ENCODE data around the gene TMEM132D. TPM values are rescaled to one million over a fixed set of nuclear protein-coding genes. Genes with fewer than 3 reads are reported as not detected.

Gene TMEM132D
- total RNA-seq, 1 donor from 2014 or later: 0.19 TPM

DNA sequence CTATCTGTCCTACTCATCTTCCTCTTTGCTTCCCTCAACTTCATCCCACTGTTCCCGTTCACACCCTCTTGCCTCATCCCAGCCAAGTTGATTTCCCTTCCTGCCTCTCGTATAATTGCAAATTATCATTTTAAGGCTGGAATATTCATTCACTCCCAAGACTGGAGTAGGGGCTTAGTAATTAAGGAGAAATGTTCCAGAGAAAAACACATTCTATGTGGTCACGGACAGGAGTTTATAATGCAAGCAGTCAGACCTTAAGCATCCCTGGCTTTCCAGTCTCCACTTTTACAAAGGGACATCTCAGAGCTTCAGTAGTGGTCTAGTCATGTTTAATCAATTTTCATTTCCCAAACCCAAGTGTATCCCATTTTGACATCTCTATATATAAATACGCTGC, 54.9 kb downstream of the TMEM132D start:
- no peak for DNase-seq (ENCODE audit: low read depth, low spot score)
- Mint-ChIP-seq H3K36me3 (ENCODE audit: low read depth) (no peaks in the 10 kb centered on the region), H3K27ac (ENCODE audit: unreplicated experiment) (peak overlapping the region; percentile 50), H3K4me1 (peaks cover 20% of the 10 kb centered on the region), H3K9me3 (no peaks in the 10 kb centered on the region), H3K4me3 (no peak overlapping the region), H3K27me3 (ENCODE audit: low read depth) (no peaks in the 10 kb centered on the region)
- TF ChIP-seq, protein P1, sequence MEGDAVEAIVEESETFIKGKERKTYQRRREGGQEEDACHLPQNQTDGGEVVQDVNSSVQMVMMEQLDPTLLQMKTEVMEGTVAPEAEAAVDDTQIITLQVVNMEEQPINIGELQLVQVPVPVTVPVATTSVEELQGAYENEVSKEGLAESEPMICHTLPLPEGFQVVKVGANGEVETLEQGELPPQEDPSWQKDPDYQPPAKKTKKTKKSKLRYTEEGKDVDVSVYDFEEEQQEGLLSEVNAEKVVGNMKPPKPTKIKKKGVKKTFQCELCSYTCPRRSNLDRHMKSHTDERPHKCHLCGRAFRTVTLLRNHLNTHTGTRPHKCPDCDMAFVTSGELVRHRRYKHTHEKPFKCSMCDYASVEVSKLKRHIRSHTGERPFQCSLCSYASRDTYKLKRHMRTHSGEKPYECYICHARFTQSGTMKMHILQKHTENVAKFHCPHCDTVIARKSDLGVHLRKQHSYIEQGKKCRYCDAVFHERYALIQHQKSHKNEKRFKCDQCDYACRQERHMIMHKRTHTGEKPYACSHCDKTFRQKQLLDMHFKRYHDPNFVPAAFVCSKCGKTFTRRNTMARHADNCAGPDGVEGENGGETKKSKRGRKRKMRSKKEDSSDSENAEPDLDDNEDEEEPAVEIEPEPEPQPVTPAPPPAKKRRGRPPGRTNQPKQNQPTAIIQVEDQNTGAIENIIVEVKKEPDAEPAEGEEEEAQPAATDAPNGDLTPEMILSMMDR (conservative IDR thresholded peaks at IDR 0.05): no peak

DNA sequence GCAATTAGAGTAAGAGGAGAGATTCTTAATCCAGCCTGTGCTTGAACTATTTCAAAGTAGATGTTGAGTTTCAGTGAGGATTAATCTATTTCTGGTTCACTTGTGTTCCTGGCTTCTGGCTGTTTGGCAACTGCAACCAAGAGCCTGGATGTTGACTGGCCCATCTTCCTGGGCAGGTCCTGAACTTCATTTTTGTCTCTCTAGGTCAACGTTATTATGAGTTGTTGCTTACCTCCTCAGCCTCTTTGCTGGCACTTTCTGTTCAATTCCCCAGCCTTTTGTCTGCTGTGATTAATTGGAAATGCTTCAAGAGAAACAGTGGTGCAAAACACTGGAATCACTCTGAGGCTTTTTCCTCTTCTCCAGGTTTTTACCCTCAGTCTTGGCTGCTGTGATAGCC, 56.8 kb downstream of the TMEM132D start:
- no peak overlapping the region for H3K27ac Mint-ChIP-seq (ENCODE audit: unreplicated experiment)
- no peak for DNase-seq (ENCODE audit: low read depth, low spot score)
- H3K4me3 Mint-ChIP-seq: no peak overlapping the region
- H3K36me3 Mint-ChIP-seq (ENCODE audit: low read depth): no peaks in the 10 kb centered on the region
- H3K27me3 Mint-ChIP-seq (ENCODE audit: low read depth): no peaks in the 10 kb centered on the region
- H3K4me1 Mint-ChIP-seq: peaks cover 7% of the 10 kb centered on the region
- H3K9me3 Mint-ChIP-seq: no peaks in the 10 kb centered on the region
- TF ChIP-seq, protein P1 (conservative IDR thresholded peaks at IDR 0.05): no peak

DNA sequence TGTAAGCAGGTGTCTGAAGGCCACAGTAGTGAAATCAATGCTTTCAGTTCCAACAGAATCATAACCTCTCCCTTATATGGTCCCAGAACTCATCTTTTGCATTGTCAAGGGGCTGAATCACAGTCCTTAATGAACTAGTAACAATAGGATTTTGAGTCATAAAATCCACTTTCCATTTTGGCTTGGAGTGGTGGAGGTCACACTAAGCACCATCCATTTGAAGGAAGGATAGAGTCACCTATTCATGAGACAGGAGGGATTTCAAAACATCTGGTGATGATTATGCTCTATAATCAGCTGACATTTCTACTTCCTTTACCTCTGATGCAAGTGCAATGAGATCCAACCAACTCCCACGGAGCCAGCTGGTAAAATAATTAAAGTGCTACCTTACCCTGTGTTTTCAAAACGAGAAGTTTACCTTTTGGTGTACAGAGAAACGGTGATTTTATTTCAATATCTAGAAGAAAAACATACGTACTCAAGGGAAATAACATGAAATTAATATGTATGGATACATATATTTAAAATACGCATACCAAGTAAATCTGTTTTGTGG, 59.1 kb downstream of the TMEM132D start:
- TF ChIP-seq, protein P1 (conservative IDR thresholded peaks at IDR 0.05): no peak
- no peak overlapping the region for H3K27ac Mint-ChIP-seq (ENCODE audit: unreplicated experiment)
- no peak for DNase-seq (ENCODE audit: low read depth, low spot score)
- H3K27me3 Mint-ChIP-seq (ENCODE audit: low read depth): no peaks in the 10 kb centered on the region
- no peaks in the 10 kb centered on the region for H3K4me1 Mint-ChIP-seq
- H3K36me3 Mint-ChIP-seq (ENCODE audit: low read depth): no peaks in the 10 kb centered on the region
- no peak overlapping the region for H3K4me3 Mint-ChIP-seq
- no peaks in the 10 kb centered on the region for H3K9me3 Mint-ChIP-seq

DNA sequence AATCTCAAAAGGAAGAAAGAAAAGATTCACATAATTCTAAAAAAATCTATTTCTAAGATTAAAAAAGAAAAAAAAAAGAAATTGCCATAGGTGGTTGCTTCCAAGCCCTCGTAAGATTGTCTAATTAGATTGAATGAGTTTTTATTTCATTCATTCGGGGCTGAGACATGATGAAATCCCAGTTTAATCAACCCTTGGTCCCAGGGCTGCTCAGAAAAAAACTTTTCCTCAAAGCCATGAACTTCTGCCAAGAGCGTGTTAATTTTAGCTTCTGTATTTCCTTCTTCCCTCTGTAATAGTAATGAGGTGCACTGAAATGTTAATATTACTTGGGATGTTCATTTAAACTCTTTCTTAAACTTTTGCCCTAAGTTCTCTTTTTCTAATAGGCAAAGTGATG, 62.6 kb downstream of the TMEM132D start:
- TF ChIP-seq, protein P1 (conservative IDR thresholded peaks at IDR 0.05): no peak
- DNase-seq (ENCODE audit: low read depth, low spot score): no peak
- Mint-ChIP-seq H3K9me3 (no peaks in the 10 kb centered on the region), H3K4me1 (no peaks in the 10 kb centered on the region), H3K36me3 (ENCODE audit: low read depth) (no peaks in the 10 kb centered on the region), H3K27ac (ENCODE audit: unreplicated experiment) (no peak overlapping the region), H3K4me3 (no peak overlapping the region), H3K27me3 (ENCODE audit: low read depth) (peaks cover 5% of the 10 kb centered on the region)

DNA sequence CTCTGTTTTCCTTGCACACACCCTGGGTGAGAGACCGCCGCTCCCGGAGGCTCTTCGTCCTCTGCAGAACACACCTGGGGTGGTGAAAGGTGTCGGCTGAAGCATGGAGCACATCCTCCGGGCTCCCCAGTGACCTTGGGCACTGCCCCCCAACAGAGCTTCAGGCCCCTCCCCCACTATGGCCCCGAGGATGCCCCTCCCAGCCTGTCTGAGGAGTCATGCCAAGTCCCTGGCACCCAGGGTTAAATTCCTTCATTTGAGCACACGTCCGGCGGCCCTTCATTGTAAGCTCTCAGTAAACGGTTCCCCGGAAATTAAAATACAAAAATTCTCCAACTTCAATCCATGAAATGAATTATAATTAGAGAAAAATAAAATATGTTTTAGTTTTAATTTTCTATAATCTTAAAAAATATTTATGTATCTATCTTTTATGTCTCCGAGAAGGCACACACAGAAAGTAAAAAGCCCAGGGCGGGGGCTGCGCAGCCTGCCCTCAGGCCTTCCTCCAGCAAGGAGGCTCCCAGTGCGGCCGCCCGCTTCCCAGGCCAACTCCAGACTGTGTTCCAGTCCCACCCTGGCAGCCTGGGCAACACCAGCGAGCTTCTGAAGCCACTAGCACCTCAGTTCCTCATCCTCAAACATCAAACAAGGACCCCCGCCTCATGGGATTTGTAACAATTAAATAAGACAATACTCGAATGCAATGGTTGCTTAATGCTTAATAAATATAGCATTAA, 63.5 kb downstream of the TMEM132D start:
- Mint-ChIP-seq H3K9me3 (no peaks in the 10 kb centered on the region), H3K27me3 (ENCODE audit: low read depth) (peaks cover 5% of the 10 kb centered on the region), H3K36me3 (ENCODE audit: low read depth) (no peaks in the 10 kb centered on the region), H3K4me3 (no peak overlapping the region), H3K27ac (ENCODE audit: unreplicated experiment) (no peak overlapping the region), H3K4me1 (no peaks in the 10 kb centered on the region)
- TF ChIP-seq, protein P1 (conservative IDR thresholded peaks at IDR 0.05): no peak
- no peak for DNase-seq (ENCODE audit: low read depth, low spot score)

Measured in neural crest cell (in vitro differentiated cells).